Endothelial cell of umbilical vein (primary cell): ENCODE results near the gene ADAMTS12. TPM values are rescaled to one million over a fixed set of nuclear protein-coding genes. Genes with fewer than 3 reads are reported as not detected.

Experiments used
- BruUV-seq: library from RNA; stranded (reverse); fragments of 400-500 nt; replicated peaks from 2 replicates; lab custom pipeline; 2021; lab: Mats Ljungman, UMichigan
- CTCF ChIA-PET: fragments of 300-600, 350-600 bp; sonication (Branson Sonifier 250); formaldehyde crosslinking; loops from one replicate; lab custom pipeline; 2021; ENCODE audit warnings: antibody characterized with exemption, inconsistent platforms; lab: Charles Lee
- POLR2A ChIA-PET: fragments of 300-600, 350-600 bp; sonication (Branson Sonifier 250); formaldehyde crosslinking; loops from one replicate; lab custom pipeline; 2021; ENCODE audit warnings: antibody characterized with exemption, inconsistent platforms; lab: Charles Lee
- DNase-seq: peaks from one replicate; pipeline ENCODE4 v3.0.0-alpha.2; 2011; ENCODE audit warnings: low read depth, low spot score
- FAIRE-seq: peaks from 2 replicates; lab custom pipeline; 2011; peaks lifted over from hg19 to GRCh38; lab: Jason Lieb, UNC
- H2AFZ ChIP-seq: 2 replicates; pipeline ENCODE4 v1.6.0; 2012; ENCODE audit warnings: low read depth, low read length, control low read depth, inconsistent platforms
- H3K27ac ChIP-seq: 2 replicates; pipeline ENCODE4 v1.5.1; 2011; ENCODE audit warnings: low read depth, mild to moderate bottlenecking, control low read depth, low read length, moderate library complexity; ENCODE audit not compliant: insufficient read depth
- H3K27me3 ChIP-seq, 2 experiments: 2 replicates each; pipeline versions ENCODE4 v1.6.0 to v1.6.1; 2011; ENCODE audit warnings: low read length in 2 of 2, mixed read lengths in 1 of 2; ENCODE audit not compliant: control insufficient read depth in 2 of 2, insufficient read depth in 2 of 2
- H3K36me3 ChIP-seq, 2 experiments: 2 replicates in 1 of 2; 3 replicates in 1 of 2; pipeline ENCODE4 v1.5.1; 2011; ENCODE audit warnings: low read length in 2 of 2, mild to moderate bottlenecking in 1 of 2, moderate library complexity in 1 of 2; ENCODE audit not compliant: control insufficient read depth in 2 of 2, insufficient read depth in 2 of 2; ENCODE audit errors: extremely low read depth in 1 of 2
- H3K4me1 ChIP-seq: 3 replicates; pipeline ENCODE4 v1.5.1; 2011; ENCODE audit warnings: mild to moderate bottlenecking, low read length; ENCODE audit not compliant: control insufficient read depth, insufficient read depth; ENCODE audit errors: extremely low read depth
- H3K4me2 ChIP-seq: 2 replicates; pipeline ENCODE4 v1.6.1; 2011; ENCODE audit warnings: low read length, control low read depth, mixed read lengths; ENCODE audit not compliant: insufficient read depth
- H3K4me3 ChIP-seq, 3 experiments: fragments of 200-600 bp in 1 of 3; sonication (generic), shearing (Covaris generic) in 1 of 3; replicated peaks in 1 of 3; 2 replicates each; pipeline ENCODE4 v1.5.1; 2011 to 2016; ENCODE audit warnings: control low read depth in 3 of 3, low read length in 3 of 3, mild to moderate bottlenecking in 2 of 3, inconsistent platforms in 1 of 3, low read depth in 1 of 3, moderate library complexity in 1 of 3; ENCODE audit not compliant: insufficient read depth in 1 of 3
- H3K79me2 ChIP-seq: 2 replicates; pipeline ENCODE4 v1.6.0; 2012; ENCODE audit warnings: low read length, inconsistent platforms; ENCODE audit not compliant: control insufficient read depth, insufficient read depth
- H3K9ac ChIP-seq: replicated peaks from 2 replicates; pipeline ENCODE3; 2011; ENCODE audit warnings: low read length, control low read depth; ENCODE audit not compliant: insufficient read depth; ENCODE audit errors: extremely low read depth
- H3K9me1 ChIP-seq: replicated peaks from 3 replicates; pipeline ENCODE4 v1.6.0; 2011; ENCODE audit warnings: mild to moderate bottlenecking, low read length; ENCODE audit not compliant: control insufficient read depth, insufficient read depth; ENCODE audit errors: extremely low read depth
- H3K9me3 ChIP-seq: replicated peaks from 2 replicates; pipeline ENCODE4 v1.5.1; 2012; ENCODE audit warnings: low read length, inconsistent platforms; ENCODE audit not compliant: control insufficient read depth, insufficient read depth
- H4K20me1 ChIP-seq: replicated peaks from 2 replicates; pipeline ENCODE3; 2011; ENCODE audit warnings: mild to moderate bottlenecking, low read length; ENCODE audit not compliant: control insufficient read depth, insufficient read depth; ENCODE audit errors: extremely low read depth
- CTCF ChIP-seq, 2 donors: IDR thresholded peaks; 1 replicate in 1 of 2; 2 replicates in 1 of 2; pipeline ENCODE4 v1.5.1; 2011; ENCODE audit warnings: low read length in 2 of 2, mild to moderate bottlenecking in 2 of 2, moderate library complexity in 2 of 2, control low read depth in 1 of 2, inconsistent platforms in 1 of 2, low read depth in 1 of 2; ENCODE audit not compliant: insufficient read depth in 1 of 2; ENCODE audit errors: extremely low read depth in 1 of 2
- EZH2 ChIP-seq: IDR thresholded peaks from 2 replicates; pipeline ENCODE4 v1.6.1; 2012; ENCODE audit warnings: borderline replicate concordance, low read depth, mild to moderate bottlenecking, moderate library complexity, low read length, inconsistent platforms; ENCODE audit not compliant: severe bottlenecking
- FOS ChIP-seq: IDR thresholded peaks from 2 replicates; pipeline ENCODE4 v1.6.1; 2011; ENCODE audit warnings: mild to moderate bottlenecking, low read length, moderate library complexity, borderline replicate concordance; ENCODE audit not compliant: insufficient read depth
- GATA2 ChIP-seq: IDR thresholded peaks from 2 replicates; pipeline ENCODE4 v1.7.0; 2011; ENCODE audit warnings: low read depth, mild to moderate bottlenecking, moderate library complexity, mixed read lengths, low read length; ENCODE audit not compliant: insufficient read length, insufficient read depth
- JUN ChIP-seq: IDR thresholded peaks from 2 replicates; pipeline ENCODE4 v1.6.1; 2011; ENCODE audit warnings: borderline replicate concordance, low read depth; ENCODE audit not compliant: insufficient read length, insufficient read depth
- MAX ChIP-seq: IDR thresholded peaks from 2 replicates; pipeline ENCODE4 v1.6.1; 2011; ENCODE audit not compliant: insufficient read depth, insufficient read length
- MYC ChIP-seq: IDR thresholded peaks from one replicate; pipeline ENCODE4 v1.6.1; 2011; ENCODE audit warnings: mild to moderate bottlenecking, low read depth, low read length
- POLR2A ChIP-seq: IDR thresholded peaks from 2 replicates; pipeline ENCODE4 v1.6.1; 2012; ENCODE audit warnings: low read depth, mild to moderate bottlenecking, control low read depth, low read length
- POLR2AphosphoS5 ChIP-seq: IDR thresholded peaks from 2 replicates; pipeline ENCODE4 v1.6.1; 2012; ENCODE audit warnings: low read depth, mild to moderate bottlenecking, control low read depth, low read length, moderate library complexity; ENCODE audit not compliant: insufficient read depth
- dilution Hi-C: fragments of 300-500 bp; cut with MboI; formaldehyde crosslinking; loops from one replicate; pipeline ENCODE4 v1.15.0; 2019; ENCODE audit warnings: low sequenced_read_pairs; ENCODE audit not compliant: extremely low pct_ligation_motif_present
- intact Hi-C: fragments of 100-400 bp; cut with micrococcal nuclease; formaldehyde crosslinking; loops from one replicate; pipeline ENCODE4 v1.10.0; 2022
- polyA plus RNA-seq, 4 experiments: library from polyadenylated mRNA; depleted of rRNA in 3 of 4; stranded (reverse) in 3 of 4; unstranded in 1 of 4; fragments of >200 nt; gene quantifications; 2 replicates each; pipeline versions ENCODE4 v1.2.1 to v1.2.3, GENCODE V29; 2011 to 2012; ENCODE audit warnings: missing spikeins in 1 of 4
- total RNA-seq: library from RNA; stranded (reverse); gene quantifications from 2 replicates; pipeline ENCODE4 v1.2.3, GENCODE V29; 2021

The ADAMTS12 gene
- total and polyA plus RNA-seq, 2 donors (not counting 3 experiments of a cell fraction or from before 2014, with no cell fraction given) = 0.88 TPM; not detected in 1

- intact Hi-C loops = no loop called here
- peak; percentile 94 for FAIRE-seq
Measured at GRCh38 chr5:33843579-33843978, 48.2 kb downstream of the ADAMTS12 start.

More at GRCh38 chr5:33843579-33843978, 48.2 kb downstream of the ADAMTS12 start:
- H3K4me1 ChIP-seq = peaks cover 19% of the 10 kb centered on the region
- H4K20me1 ChIP-seq = no peaks in the 10 kb centered on the region
- no peaks in the 10 kb centered on the region for H3K9me1 ChIP-seq
- dilution Hi-C loops = no loop called here
- TF ChIP-seq GATA2 (peak; percentile 81), JUN (peak; percentile 41), MYC (no peak), POLR2A (no peak), CTCF (IDR thresholded peaks at IDR 0.05; ENCODE audit: extremely low read depth in 1 of 2, insufficient read depth in 1 of 2, low read depth in 1 of 2, low read length in 2 of 2) (no peak), FOS (peak; percentile 70), POLR2AphosphoS5 (no peak), MAX (no peak), EZH2 (no peak)
- H3K9me3 ChIP-seq = no peaks in the 10 kb centered on the region
- DNase-seq = peak; percentile 50
- no peaks in the 10 kb centered on the region for H3K36me3 ChIP-seq
- no TSS peak for BruUV-seq
- H3K27me3 ChIP-seq = no peaks in the 10 kb centered on the region
- no peak overlapping the region for H2AFZ ChIP-seq
- H3K4me2 ChIP-seq = peak overlapping the region; percentile 58
- ChIA-PET POLR2A (no interaction called here), CTCF (no interaction called here)
- H3K27ac ChIP-seq = peak overlapping the region; percentile 59
- H3K4me3 ChIP-seq = no peak overlapping the region
- no peaks in the 10 kb centered on the region for H3K79me2 ChIP-seq
- H3K9ac ChIP-seq = no peak overlapping the region
